AG04449 (cell line): Measurements from ENCODE around the gene BABAM1.
A peak's percentile ranks its signal among the peaks of the same experiment; 100 is the strongest.

ENCODE experiments used
- CTCF ChIA-PET: fragments of 350-600 bp; formaldehyde crosslinking; extraction: SDS; loops from one replicate; lab custom pipeline; 2021; ENCODE audit warnings: antibody characterized with exemption; lab: Yijun Ruan, JAX
- POLR2A ChIA-PET: fragments of 400-600, 350-600 bp; formaldehyde crosslinking; extraction: SDS; loops from one replicate; lab custom pipeline; 2020; ENCODE audit warnings: antibody characterized with exemption, inconsistent platforms; lab: Yijun Ruan, JAX
- DNase-seq: peaks from one replicate; pipeline ENCODE4 v3.0.0-alpha.2; 2010; ENCODE audit warnings: low read depth, low spot score
- H3K4me3 ChIP-seq: 2 replicates; pipeline ENCODE4 v1.5.1; 2011; ENCODE audit warnings: low read depth, mild to moderate bottlenecking, control low read depth, low read length
- CTCF ChIP-seq: IDR thresholded peaks from one replicate; pipeline ENCODE4 v1.5.1; 2011; ENCODE audit warnings: mild to moderate bottlenecking, moderate library complexity, low read length, control low read depth, inconsistent platforms; ENCODE audit not compliant: insufficient read depth; ENCODE audit errors: missing control alignments

BABAM1 gene

GRCh38 chr19:17305517-17306284, 38.5 kb downstream of the BABAM1 start, which contains the start of gene MRPL34:
Gene MRPL34 (plus strand): TSS chr19:17305872. CDS start chr19:17305893, 21 bp downstream.
- POLR2A ChIA-PET, result interaction anchor here (0.5 to 0.6 kb wide), 2 partner anchors 78 to 444 kb away, joined by 3 read pairs; no protein-coding TSS in a partner anchor

GRCh38 chr19:17306285-17306714, 39.1 kb downstream of the BABAM1 start:
- CTCF ChIA-PET, result interaction anchor here (0.6 to 5.7 kb wide), 5 partner anchors 10 to 113 kb away, joined by 3 to 69 read pairs (median 4); partner anchors contain the start of gene MVB12A

More at GRCh38 chr19:17305517-17306284, 38.5 kb downstream of the BABAM1 start, which contains the start of gene MRPL34:
- peak within 1 kb of the TSS; percentile 75 for H3K4me3 ChIP-seq
- CTCF ChIA-PET, result interaction anchor here (0.8 to 5.7 kb wide), 13 partner anchors 8 to 237 kb away, joined by 3 to 69 read pairs (median 4); partner anchors contain the start of genes ANKLE1 and ANO8
- peak; percentile 89 for TF ChIP-seq CTCF
- DNase-seq, result peak; percentile 94

GRCh38 chr19:17307876-17308377, 40.7 kb downstream of the BABAM1 start:
- POLR2A ChIA-PET, result no interaction called here
- CTCF ChIA-PET, result interaction anchor here (1.0 to 4.1 kb wide), 5 partner anchors 15 to 256 kb away, joined by 3 to 18 read pairs (median 3); partner anchors contain the start of gene ANO8
- DNase-seq, result no peak
- TF ChIP-seq CTCF, result no peak
- H3K4me3 ChIP-seq, result no peak overlapping the region

More at GRCh38 chr19:17306285-17306714, 39.1 kb downstream of the BABAM1 start:
- POLR2A ChIA-PET, result interaction anchor here (0.5 to 0.7 kb wide), 3 partner anchors 11 to 444 kb away, joined by 3 to 4 read pairs (median 3); no protein-coding TSS in a partner anchor
- DNase-seq, result no peak
- H3K4me3 ChIP-seq, result peak overlapping the region; percentile 75
- TF ChIP-seq CTCF, result no peak

- POLR2A ChIA-PET, result interaction anchor here (0.5 to 0.9 kb wide), 4 partner anchors 12 to 81 kb away, joined by 3 to 6 read pairs (median 4); partner anchors contain the start of gene ANO8
- CTCF ChIA-PET, result interaction anchor here (1.2 to 4.1 kb wide), 6 partner anchors 16 to 257 kb away, joined by 3 to 18 read pairs (median 3); partner anchors contain the start of gene ANO8
- DNase-seq, result peak; percentile 98
- TF ChIP-seq CTCF, result no peak
- peak within 1 kb of the TSS; percentile 95 for H3K4me3 ChIP-seq
These were observed 42.1 kb downstream of the BABAM1 start, which contains the start of gene DDA1 for GRCh38 chr19:17309198-17309964. Gene DDA1 (plus strand): TSS chr19:17309563. CDS start chr19:17309655, 92 bp downstream.

- CTCF ChIA-PET, result interaction anchor here (1.2 to 4.1 kb wide), 3 partner anchors 17 to 82 kb away, joined by 3 to 18 read pairs (median 3); no protein-coding TSS in a partner anchor
These were observed 42.8 kb downstream of the BABAM1 start for GRCh38 chr19:17309965-17310461.

More at GRCh38 chr19:17309965-17310461, 42.8 kb downstream of the BABAM1 start:
- POLR2A ChIA-PET, result no interaction called here
- no peak for TF ChIP-seq CTCF
- DNase-seq, result no peak
- H3K4me3 ChIP-seq, result peak overlapping the region; percentile 95
